ENCODE data around the gene LMTK2.
A peak's percentile ranks its signal among the peaks of the same experiment; 100 is the strongest.

LMTK2 gene

DNA sequence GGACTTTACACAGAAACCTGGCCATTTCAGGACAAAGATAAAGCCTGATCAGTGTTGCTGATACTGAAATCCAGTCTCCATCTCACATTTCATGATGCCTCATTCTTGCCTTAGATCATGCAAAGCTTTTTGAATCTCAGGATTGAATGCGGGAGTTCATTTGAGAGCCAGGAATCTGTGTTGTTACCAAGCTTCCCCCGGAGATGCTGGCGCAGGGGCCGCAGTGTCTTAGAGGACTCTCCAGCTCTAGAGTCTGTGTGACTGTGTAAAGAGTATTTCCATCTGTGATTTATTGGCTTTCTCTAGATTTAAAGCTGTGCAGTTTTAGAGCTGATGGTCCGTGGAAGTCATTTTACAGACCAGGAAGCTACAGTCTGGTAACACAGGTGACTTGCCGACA is 32.0 kb downstream of the LMTK2 start:
- no peak for DNase-seq

DNA sequence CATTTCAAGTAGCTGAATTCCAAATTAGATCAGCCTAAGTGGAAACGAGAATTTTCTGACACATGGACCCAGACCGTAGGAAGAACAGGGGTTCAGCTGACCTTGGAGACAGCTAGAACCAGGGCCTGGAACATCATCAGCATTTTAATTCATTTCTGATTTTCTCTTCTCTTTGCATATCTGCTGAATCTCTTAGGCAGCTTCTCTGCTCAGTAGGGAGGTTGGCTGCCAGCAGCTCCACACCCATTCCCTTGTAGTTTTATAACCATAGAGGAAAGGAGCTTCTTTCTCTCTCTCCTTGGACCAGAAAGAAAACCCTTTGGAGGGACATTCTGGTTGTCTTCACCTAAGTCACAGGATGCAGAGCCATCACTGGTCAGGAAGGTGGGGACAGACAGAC is 36.0 kb downstream of the LMTK2 start:
- DNase-seq = no peak

GRCh38 chr7:98148607-98149006 is 41.9 kb downstream of the LMTK2 start:
- no peak for DNase-seq

DNA sequence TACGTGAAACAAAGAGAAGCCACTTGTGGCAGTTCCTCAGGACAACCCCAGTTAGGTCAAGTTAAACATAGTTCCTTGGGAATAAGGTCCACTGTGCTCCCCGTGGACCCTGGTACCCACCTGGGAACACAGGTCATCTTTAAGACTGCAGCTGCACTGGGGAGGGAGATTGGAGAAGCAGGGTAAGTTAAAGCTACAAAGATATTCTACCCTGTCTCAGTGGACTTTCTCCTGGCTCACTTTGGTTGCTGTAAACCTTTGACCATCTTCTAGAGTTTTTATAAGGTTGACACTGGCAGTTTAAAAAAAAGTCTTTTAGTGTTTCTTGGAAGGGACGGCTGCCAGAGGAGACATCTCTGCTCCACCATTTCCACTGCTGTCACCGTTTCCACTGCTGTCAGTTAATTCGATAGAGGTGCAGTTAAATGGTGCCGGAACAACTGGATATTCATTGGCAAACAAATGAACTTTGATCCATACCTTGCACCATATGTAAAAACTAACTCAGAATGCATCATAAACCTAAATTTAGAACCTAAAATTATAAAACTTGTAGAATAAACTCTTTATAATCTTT is 42.5 kb downstream of the LMTK2 start:
- no peak for DNase-seq

GRCh38 chr7:98151884-98152283 is 45.2 kb downstream of the LMTK2 start:
- DNase-seq = no peak

DNA sequence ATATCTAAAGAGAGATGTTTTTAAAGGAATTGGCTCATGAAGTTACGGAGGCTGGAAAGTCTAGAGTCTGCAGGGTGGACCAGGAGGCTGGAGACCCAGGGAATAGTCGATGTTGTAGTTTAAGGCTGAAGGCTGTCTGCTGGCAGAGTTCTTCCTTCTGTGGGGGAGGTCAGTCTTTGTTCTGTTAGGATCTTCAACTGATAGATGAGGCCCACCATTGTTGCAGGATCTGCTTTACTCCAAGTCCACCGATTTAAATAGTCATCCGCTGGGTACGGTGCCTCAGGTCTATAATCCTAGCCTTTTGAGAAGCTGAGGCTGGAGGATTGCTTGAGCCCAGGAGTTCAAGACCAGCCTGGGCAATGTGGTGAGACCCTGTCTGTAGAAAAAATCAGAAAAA is 50.0 kb downstream of the LMTK2 start:
- no peak for DNase-seq

- DNase-seq = no peak
Measured at GRCh38 chr7:98157761-98158160, 51.1 kb downstream of the LMTK2 start.

DNA sequence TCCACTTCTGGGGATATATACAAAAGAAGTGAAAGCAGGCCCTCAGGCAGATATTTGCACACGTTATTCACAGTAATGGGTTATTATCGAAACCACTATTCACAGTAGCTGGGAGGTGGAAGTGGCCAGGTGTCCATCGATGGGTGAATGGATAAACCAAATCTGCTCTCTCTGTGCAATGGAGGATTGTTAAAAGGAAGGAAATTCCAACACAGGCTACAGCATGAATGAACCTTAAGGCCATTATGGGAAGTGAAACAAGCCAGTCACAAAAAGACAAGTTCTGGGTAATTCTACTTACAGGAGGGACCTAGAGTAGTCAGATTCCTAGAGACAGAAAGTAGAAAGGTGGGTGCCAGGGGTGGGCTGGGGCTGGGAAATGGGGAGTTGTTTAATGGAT is 56.1 kb downstream of the LMTK2 start:
- no peak for DNase-seq

DNA sequence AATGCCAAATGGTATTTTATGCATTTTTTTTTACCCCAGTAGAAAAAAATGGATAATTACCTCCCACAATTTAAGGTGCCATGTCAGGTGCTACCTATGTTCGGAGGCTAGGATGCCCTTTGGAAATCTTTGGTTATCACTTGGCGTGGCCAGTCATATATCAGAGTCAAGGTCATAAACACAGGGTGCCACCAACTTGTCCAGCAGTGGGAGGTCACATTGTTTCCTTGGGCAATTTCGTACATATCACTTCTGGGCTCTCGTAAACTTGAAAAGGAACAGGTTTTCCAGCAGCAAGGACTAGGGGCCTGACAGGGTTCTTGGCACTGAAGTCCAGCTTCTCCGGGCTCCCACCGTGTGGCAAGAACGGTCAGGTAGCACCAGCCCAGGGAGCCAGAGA is 56.6 kb downstream of the LMTK2 start:
- DNase-seq = no peak

- DNase-seq = no peak
Measured at GRCh38 chr7:98163704-98164494, 57.2 kb downstream of the LMTK2 start.

DNA sequence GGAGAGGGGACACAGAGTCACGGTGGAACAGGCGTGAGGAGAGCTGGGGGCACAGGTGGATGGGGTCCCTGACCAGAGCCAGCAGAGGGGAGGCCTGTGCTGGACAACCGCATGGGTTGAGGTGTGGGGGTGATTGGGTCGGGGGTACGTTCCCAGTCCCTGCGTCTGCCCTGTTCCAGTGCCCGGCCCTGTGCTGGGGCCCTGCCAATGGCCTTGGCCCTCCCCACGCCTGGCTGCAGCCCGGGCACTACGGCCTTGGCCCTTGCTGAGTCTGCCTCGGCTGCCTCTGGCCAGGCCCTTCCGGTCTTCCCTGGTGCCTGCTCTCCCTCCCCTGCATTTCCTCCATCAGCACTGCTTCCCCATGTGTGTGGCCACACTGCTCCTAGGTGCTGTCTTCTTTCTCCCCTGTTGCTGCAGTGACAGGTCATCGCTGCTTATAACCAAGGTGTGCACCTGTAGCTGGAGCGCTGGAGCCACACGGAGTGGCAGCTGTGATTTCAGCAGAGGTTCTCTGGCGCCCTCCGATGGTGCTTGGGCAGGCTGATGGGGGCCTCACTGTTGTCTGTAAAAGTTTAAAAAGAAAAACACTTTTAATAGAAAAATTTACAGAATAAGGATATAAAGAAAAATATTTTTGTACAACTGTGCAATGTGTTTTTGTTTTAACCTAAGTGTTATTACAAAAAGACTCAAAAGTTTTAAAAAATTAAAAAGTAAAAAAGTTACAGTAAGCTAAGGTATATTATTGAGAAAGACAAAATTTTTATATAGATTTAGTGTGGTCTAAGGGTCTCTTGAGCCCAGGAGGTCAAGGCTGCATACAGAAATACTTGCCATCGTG is 59.4 kb downstream of the LMTK2 start:
- peak in 2 of 5 experiments; percentile 28 to 43 for DNase-seq

GRCh38 chr7:98166668-98166970 is 60.0 kb downstream of the LMTK2 start:
- DNase-seq = no peak

DNA sequence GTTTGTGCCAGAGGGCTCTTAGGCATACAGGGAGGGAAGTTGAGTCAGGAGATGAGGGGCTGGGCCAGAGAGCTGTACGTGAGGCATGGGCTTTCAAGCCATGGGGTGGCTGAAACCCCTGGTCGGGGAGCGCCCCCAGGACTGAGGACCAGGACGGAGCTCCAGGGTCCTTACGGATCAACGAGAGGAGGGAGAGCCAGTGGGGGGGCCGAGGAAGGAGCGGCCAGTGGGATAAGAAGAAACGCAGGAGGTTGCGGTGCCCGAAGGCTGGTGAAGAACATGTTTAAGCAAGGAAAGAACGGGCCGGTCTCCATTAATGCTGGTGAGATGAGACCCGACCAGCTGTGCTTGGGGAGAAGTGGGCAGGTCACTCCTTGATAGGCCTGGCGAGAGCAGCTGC is 61.0 kb downstream of the LMTK2 start:
- no peak for DNase-seq

GRCh38 chr7:98168181-98168903 is 61.7 kb downstream of the LMTK2 start:
- DNase-seq = peak in 4 of 5 experiments; percentile 31 to 54 (median 50)

DNA sequence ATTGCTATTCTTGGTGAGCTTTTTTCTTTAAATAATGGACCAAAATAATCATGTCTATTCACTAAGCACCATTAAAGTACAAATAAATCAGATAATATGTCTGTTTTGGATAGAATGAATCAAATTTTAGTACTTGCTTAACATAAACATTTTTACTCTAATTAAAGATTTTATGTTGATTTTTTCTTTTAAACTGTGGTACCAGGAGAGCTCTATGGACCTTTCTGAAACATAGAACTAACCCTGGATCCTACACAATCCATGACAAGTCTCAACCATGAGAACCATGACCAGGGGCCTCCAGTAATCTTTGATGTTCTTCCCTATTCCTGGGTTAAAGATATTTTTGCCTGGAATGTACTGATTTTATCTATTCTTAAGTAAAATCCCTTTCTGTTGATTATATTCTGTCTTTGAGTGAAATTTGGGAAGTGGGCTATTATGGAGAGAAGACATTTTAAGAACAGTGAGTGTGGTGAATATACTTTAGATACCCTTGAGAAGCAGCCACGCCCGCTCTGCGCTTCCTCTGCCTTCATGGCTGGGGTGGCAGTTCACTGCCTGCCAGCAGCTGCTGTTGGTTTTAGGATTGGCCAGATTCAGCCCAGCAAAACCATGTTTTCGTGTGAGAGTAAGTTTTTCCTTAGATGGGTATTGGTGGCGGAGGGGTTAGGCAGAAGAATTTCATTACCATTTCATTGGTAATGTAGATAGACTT is 62.4 kb downstream of the LMTK2 start:
- no peak for DNase-seq

DNA sequence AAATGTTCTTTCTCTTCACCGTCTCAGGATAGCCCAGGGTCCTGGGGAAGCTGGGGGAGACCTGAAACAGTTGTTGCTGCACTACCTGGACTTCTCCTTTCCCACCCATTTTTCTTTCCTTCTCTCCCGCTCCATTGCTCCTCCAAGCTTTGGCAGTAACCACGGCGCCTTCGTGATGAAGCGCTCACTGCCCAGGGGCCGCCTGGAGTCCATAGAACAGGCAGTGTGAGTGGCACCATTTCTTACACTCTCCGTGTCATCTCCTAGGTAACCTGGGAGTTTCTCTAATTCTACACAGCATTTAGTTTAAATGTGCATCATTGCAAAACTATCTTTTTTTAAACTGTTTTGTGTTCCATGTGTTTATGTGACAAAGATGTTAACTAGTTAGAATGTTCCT is 64.3 kb downstream of the LMTK2 start:
- no peak for DNase-seq

- DNase-seq = no peak
Measured at GRCh38 chr7:98171449-98171848, 64.8 kb downstream of the LMTK2 start.

DNA sequence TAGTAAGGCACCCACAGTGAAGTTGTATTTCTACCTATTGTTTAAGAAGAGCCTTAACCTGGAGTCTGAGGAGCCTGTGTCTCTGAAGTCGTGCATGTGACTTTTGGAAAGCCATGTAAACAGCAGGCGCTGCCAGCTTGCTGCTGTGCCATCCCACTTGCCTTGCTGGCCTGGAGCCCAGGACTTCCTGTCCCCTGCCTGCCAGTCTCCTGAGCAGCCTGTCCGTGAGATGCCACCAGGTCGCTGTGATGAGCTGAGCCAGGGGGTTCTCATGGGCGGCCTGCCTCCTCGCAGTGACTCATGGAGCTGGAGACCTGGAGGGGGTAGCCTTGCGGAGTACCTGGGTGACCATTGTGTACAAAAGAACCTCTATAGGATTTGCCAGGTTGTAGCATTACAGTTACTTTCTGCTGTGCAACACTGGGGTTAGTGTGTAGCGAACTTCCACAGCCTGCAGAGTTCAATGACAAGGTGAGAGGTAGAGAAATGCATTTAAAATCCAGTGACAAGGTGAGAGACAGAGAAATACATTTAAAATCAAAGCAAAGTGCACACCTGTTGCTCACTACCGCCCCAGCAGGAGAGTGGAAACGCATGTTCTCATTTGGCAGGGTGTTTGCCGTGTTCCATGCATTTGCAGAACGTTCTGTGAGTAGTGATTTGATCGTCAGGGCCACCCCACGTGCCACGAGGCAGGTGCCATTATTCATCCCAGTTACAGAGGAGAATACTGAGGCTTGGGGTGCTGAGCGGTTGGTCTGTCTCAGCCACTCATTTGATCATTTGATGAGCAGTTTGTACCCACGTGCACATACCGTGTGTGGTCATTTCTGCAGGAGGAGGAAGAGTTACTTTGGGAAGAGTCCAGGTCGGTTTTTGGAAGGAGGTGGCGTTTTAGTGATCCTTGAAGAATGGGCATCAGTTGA is 67.9 kb downstream of the LMTK2 start:
- DNase-seq = no peak

DNA sequence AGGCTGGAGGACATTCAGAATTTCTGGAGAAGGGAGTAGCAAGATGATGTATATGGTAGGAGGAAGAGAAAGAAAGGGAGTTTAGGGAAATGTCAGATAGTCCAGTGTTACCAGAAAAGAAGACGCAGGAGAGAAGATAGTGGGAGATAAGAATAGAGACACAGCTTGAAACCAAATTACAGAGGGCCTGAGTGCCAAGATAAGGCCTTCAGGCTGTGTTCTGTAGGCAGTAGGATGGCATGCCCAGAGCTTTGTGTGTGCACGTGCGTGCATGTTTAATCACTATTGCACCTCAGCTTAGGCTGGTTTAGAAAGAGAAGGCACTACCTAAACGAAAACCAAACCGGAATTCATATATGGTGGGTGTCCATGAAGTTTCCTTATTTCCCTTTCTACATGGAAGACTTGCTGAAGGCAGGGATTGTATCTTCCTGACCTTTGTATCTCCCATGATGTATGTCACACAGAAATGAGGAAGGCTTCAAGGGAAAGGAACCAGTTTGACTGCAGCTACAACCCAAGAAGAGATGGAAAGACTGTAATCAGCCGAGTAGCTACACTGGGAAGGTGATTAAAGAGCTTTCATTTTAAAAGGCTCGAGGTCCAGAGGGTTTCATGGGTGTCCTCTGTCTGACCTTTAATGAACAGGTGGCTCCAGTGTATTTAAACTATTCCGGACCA is 68.7 kb downstream of the LMTK2 start:
- no peak for DNase-seq

DNA sequence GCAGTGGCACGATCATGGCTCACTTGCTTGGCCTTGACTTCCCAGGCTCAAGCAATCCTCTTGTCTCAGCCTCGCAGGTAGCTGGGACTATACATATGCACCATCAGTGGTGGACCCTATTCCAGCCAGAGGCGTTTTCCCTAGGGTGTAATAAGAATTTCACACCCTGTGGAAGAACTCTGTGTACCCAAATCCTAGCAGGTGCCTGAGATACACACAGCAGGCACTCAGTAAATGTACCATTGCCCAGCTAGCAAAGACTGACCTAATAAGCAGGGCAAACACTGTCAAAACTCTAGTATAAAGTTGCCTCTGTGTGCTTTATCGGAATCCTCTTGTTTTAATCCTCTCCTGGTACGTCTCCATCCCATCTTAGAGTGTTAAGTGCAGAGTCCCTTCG is 70.9 kb downstream of the LMTK2 start:
- no peak for DNase-seq

DNA sequence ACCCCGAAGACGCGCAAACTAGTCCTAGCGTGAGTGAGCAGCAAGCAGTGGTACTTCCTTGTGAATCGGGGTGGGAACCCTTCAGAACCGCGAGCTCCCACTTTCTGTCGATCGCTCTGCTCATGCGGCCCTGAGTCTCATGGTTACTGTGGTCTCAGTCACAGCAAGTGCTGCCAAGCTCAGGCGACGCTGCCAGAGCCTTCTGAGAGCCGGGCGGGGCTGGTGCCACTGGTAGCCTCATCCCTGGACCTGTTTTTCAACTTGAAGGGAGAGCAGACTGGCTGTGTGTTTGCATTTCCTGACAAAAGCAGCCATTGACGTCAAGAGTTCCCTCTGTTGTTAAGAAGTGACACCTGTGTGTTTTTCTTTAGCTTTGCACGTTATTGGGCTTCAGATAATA is 71.7 kb downstream of the LMTK2 start:
- no peak for DNase-seq
